Trophoblast cell (in vitro differentiated cells and primary cell): ENCODE data around the gene KANSL1.

Source experiments
- DNase-seq, 2 donors: peaks; one replicate each; pipeline ENCODE4 v3.0.0-alpha.2; 2016
- H2AFZ ChIP-seq: 2 replicates; pipeline ENCODE4 v1.6.1; 2013; ENCODE audit warnings: low read length, moderate library complexity, mild to moderate bottlenecking; ENCODE audit not compliant: insufficient read depth, poor library complexity
- H2AK5ac ChIP-seq: 2 replicates; pipeline ENCODE4 v1.6.1; 2013; ENCODE audit warnings: mild to moderate bottlenecking, low read length
- H2BK120ac ChIP-seq: 2 replicates; pipeline ENCODE4 v1.6.1; 2013; ENCODE audit warnings: low read length, mild to moderate bottlenecking, moderate library complexity; ENCODE audit not compliant: insufficient read depth, poor library complexity
- H2BK12ac ChIP-seq: 2 replicates; pipeline ENCODE4 v1.6.1; 2013; ENCODE audit warnings: mild to moderate bottlenecking, low read length, moderate library complexity
- H2BK5ac ChIP-seq: 2 replicates; pipeline ENCODE4 v1.6.1; 2013; ENCODE audit warnings: low read length, low read depth, moderate library complexity, mild to moderate bottlenecking; ENCODE audit not compliant: poor library complexity
- H3K14ac ChIP-seq: 2 replicates; pipeline ENCODE4 v1.6.1; 2013; ENCODE audit warnings: mild to moderate bottlenecking, low read length
- H3K18ac ChIP-seq: 2 replicates; pipeline ENCODE4 v1.6.1; 2013; ENCODE audit warnings: mild to moderate bottlenecking, low read length
- H3K23ac ChIP-seq: 2 replicates; pipeline ENCODE4 v1.6.1; 2013; ENCODE audit warnings: low read length
- H3K27ac ChIP-seq: 2 replicates; pipeline ENCODE4 v1.5.1; 2013; ENCODE audit warnings: low read depth, mild to moderate bottlenecking, inconsistent platforms, low read length, moderate library complexity
- H3K27me3 ChIP-seq: 2 replicates; pipeline ENCODE4 v1.6.1; 2013; ENCODE audit warnings: inconsistent platforms, mild to moderate bottlenecking, low read length, moderate library complexity; ENCODE audit not compliant: insufficient read depth
- H3K36me3 ChIP-seq, 2 experiments: 1 replicate in 1 of 2; 2 replicates in 1 of 2; pipeline ENCODE4 v1.6.1; 2013; ENCODE audit warnings: low read length in 2 of 2, mild to moderate bottlenecking in 2 of 2, moderate library complexity in 1 of 2; ENCODE audit not compliant: insufficient read depth in 2 of 2, control insufficient read depth in 1 of 2
- H3K4ac ChIP-seq: 2 replicates; pipeline ENCODE4 v1.6.1; 2013; ENCODE audit warnings: low read depth, mild to moderate bottlenecking, low read length, moderate library complexity
- H3K4me1 ChIP-seq, 2 experiments: 1 replicate in 1 of 2; 2 replicates in 1 of 2; pipeline ENCODE4 v1.6.1; 2013; ENCODE audit warnings: low read length in 2 of 2, mild to moderate bottlenecking in 2 of 2, moderate library complexity in 1 of 2; ENCODE audit not compliant: insufficient read depth in 2 of 2, control insufficient read depth in 1 of 2
- H3K4me2 ChIP-seq: 2 replicates; pipeline ENCODE4 v1.6.1; 2013; ENCODE audit warnings: inconsistent platforms, mild to moderate bottlenecking, low read length, moderate library complexity
- H3K4me3 ChIP-seq: 2 replicates; pipeline ENCODE4 v1.5.1; 2013; ENCODE audit warnings: mild to moderate bottlenecking, low read depth, low read length, inconsistent platforms
- H3K79me1 ChIP-seq: one replicate; pipeline ENCODE4 v1.6.1; 2013; ENCODE audit warnings: low read length
- H3K79me2 ChIP-seq: 2 replicates; pipeline ENCODE4 v1.6.1; 2013; ENCODE audit warnings: low read length, mild to moderate bottlenecking; ENCODE audit not compliant: control insufficient read depth, insufficient read depth, poor library complexity
- H3K9ac ChIP-seq: 2 replicates; pipeline ENCODE4 v1.6.1; 2013; ENCODE audit warnings: mild to moderate bottlenecking, low read length
- H3K9me3 ChIP-seq: 2 replicates; pipeline ENCODE4 v1.6.1; 2013; ENCODE audit warnings: low read depth, mild to moderate bottlenecking, control low read depth, inconsistent platforms, low read length; ENCODE audit not compliant: insufficient read depth
- H4K12ac ChIP-seq: 2 replicates; pipeline ENCODE4 v1.6.1; 2013; ENCODE audit warnings: low read depth, mild to moderate bottlenecking, low read length, moderate library complexity
- H4K8ac ChIP-seq: 2 replicates; pipeline ENCODE4 v1.6.1; 2013; ENCODE audit warnings: low read depth, mild to moderate bottlenecking, low read length, moderate library complexity
- H4K91ac ChIP-seq: one replicate; pipeline ENCODE4 v1.6.1; 2013; ENCODE audit warnings: low read depth, mild to moderate bottlenecking, low read length, moderate library complexity
- WGBS: extraction: QIAGEN DNeasy Blood & Tissue Kit; methylation state at CpG from one replicate; pipeline ENCODE4 v1.1.7; 2013; ENCODE audit warnings: missing lambda C conversion rate; ENCODE audit not compliant: insufficient read length, insufficient coverage; ENCODE audit errors: extremely low coverage; 5-methylcytosine and 5-hydroxymethylcytosine counted together

The KANSL1 gene

DNA sequence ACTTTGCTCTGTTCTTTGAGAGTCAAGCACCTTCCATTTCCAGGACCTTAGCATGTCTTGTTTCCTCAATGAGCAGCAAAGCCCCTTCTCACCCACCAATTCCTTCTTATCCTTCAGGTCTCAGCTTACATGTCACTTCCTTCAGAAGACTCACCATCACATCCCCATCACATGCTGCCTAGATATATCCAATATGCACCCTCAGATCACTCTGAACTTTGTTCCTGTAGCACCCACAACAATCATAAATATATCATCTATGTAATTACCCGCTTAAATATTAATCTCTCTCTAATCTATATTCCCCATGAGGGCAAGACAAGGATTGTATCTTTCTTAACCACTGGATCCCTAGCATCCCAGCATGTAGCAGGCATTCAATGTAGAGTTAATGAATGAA lies 30.4 kb downstream of the KANSL1 start:
- Histone ChIP-seq H3K27ac (no peak overlapping the region), H3K14ac (no peak overlapping the region), H3K4me1 (peaks cover 0 to 1% of the 10 kb centered on the region in 2 experiments), H2AK5ac (no peak overlapping the region), H3K4ac (peak overlapping the region; percentile 69), H2BK120ac (no peak overlapping the region), H2AFZ (no peak overlapping the region), H3K36me3 (peaks cover 2 to 4% of the 10 kb centered on the region in 2 experiments), H3K18ac (no peak overlapping the region), H2BK5ac (no peak overlapping the region), H4K8ac (no peak overlapping the region), H3K4me3 (no peak overlapping the region), H3K9me3 (no peaks in the 10 kb centered on the region), H3K9ac (no peak overlapping the region), H3K4me2 (no peak overlapping the region), H2BK12ac (no peak overlapping the region), H3K27me3 (no peaks in the 10 kb centered on the region), H3K79me1 (no peaks in the 10 kb centered on the region), H4K12ac (no peak overlapping the region), H4K91ac (no peak overlapping the region), H3K79me2 (peaks cover 32% of the 10 kb centered on the region), H3K23ac (no peak overlapping the region)
- WGBS = no CpG with 5 or more reads among the region's 1 CpG
- no peak for DNase-seq

DNA sequence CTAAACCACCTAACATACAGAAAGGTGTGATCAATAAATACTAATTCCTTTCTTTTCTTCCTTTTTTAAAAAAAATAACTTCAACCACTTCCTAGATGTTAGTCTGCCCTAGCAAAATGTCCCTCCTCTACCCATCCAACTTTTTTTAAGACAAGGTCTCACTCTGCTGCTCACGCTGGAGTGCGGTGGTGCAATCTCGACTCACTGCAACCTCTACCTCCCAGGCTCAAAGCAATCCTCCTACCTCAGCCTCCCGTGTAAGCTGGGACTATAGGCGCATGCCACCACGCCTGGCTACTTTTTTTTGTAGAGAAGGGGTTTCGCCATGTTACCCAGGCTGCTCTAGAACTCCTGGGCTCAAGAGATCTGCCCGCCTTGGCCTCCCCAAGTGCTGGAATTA lies 33.1 kb downstream of the KANSL1 start:
- Histone ChIP-seq H3K27me3 (no peaks in the 10 kb centered on the region), H3K79me1 (no peaks in the 10 kb centered on the region), H3K79me2 (peaks cover 36% of the 10 kb centered on the region), H2BK120ac (no peak overlapping the region), H2AFZ (no peak overlapping the region), H2AK5ac (no peak overlapping the region), H2BK5ac (no peak overlapping the region), H3K4me2 (no peak overlapping the region), H4K8ac (no peak overlapping the region), H3K36me3 (peaks cover 0 to 2% of the 10 kb centered on the region in 2 experiments), H3K4ac (peak overlapping the region; percentile 49), H3K27ac (no peak overlapping the region), H4K12ac (no peak overlapping the region), H3K4me1 (no peaks in the 10 kb centered on the region), H3K4me3 (no peak overlapping the region), H4K91ac (no peak overlapping the region), H3K18ac (peak overlapping the region; percentile 77), H3K14ac (no peak overlapping the region), H3K23ac (no peak overlapping the region), H2BK12ac (no peak overlapping the region), H3K9me3 (no peaks in the 10 kb centered on the region), H3K9ac (no peak overlapping the region)
- WGBS = no CpG with 5 or more reads among the region's 8 CpGs
- no peak for DNase-seq

DNA sequence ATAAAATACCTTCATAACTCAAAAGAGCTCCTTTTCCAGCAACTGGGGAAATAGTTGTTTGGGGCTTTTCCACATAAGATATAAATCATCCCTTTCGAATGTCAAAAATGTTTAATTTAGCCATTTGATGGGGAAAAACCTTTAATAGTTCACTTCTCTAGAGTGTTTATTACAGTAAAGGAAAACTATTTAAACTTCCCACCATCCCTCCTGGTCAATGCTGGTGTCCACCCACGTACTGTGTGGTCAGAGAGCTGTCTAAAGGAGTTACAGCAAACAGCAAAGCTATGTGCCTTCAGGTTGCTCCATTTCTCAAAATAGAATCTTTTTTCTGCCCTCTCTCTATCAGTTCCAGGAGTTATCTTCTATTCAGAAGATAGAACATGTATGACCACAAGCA lies 33.5 kb downstream of the KANSL1 start:
- Histone ChIP-seq H3K79me2 (peaks cover 33% of the 10 kb centered on the region), H2BK120ac (no peak overlapping the region), H3K4me2 (no peak overlapping the region), H2BK5ac (no peak overlapping the region), H3K4me1 (no peaks in the 10 kb centered on the region), H3K4ac (peak overlapping the region; percentile 84), H3K4me3 (no peak overlapping the region), H3K14ac (no peak overlapping the region), H2BK12ac (no peak overlapping the region), H4K91ac (no peak overlapping the region), H3K18ac (no peak overlapping the region), H3K79me1 (no peaks in the 10 kb centered on the region), H3K27ac (no peak overlapping the region), H2AK5ac (no peak overlapping the region), H3K23ac (no peak overlapping the region), H4K8ac (no peak overlapping the region), H3K9me3 (no peaks in the 10 kb centered on the region), H3K36me3 (peaks cover 0 to 2% of the 10 kb centered on the region in 2 experiments), H3K9ac (no peak overlapping the region), H2AFZ (no peak overlapping the region), H4K12ac (no peak overlapping the region), H3K27me3 (no peaks in the 10 kb centered on the region)
- DNase-seq = peak; percentile 24 to 37
- WGBS = no CpG with 5 or more reads among the region's 2 CpGs

DNA sequence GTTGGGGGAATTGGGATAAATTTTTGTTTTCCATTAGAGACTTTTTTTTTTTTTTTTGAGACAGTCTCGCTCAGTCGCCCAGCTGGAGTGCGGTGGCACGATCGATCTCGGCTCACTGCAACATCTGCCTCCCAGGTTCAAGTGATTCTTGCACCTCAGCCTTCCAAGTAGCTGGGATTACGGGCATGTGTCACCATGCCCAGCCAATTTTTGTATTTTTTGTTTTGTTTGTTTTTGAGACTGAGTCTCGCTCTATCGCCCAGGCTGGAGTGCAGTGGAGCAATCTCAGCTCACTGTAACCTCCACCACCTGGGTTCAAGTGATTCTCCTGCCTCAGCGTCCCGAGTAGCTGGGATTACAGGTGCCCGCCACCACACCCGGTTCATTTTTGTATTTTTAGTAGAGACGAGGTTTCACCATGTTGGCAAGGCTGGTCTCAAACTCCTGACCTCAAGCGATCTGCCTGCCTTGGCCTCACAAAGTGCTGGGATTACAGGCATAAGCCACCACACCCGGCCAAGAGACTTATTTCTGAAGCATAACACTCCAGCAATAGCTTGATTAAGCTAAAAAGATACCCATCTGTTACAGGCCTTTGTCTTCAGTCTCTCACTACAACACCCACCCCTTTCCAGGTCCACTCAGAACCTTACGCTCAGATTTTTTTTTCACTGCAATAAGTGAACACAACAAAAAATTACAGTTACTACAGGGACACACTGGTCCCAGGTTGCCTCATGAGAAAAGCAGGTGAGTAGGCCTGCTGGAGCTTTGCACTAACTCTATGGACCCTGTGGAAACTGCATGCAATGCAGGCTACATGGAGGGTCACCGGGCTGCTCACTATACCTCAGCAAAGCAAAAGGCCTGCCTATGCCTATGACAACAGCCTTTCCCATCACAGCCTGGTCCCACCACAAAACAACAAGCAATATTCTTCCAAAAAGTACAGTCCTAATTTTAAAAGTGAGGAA lies 34.6 kb downstream of the KANSL1 start:
- no peak overlapping the region for H2AK5ac ChIP-seq
- no peak overlapping the region for H4K91ac ChIP-seq
- no peak overlapping the region for H2BK5ac ChIP-seq
- H3K27ac ChIP-seq = no peak overlapping the region
- no peak overlapping the region for H4K8ac ChIP-seq
- peaks cover 0 to 2% of the 10 kb centered on the region in 2 experiments for H3K36me3 ChIP-seq
- peaks cover 5% of the 10 kb centered on the region in 2 experiments for H3K4me1 ChIP-seq
- H2BK12ac ChIP-seq = no peak overlapping the region
- H3K23ac ChIP-seq = no peak overlapping the region
- H4K12ac ChIP-seq = no peak overlapping the region
- H3K4me3 ChIP-seq = no peak overlapping the region
- no peak overlapping the region for H3K4me2 ChIP-seq
- H3K18ac ChIP-seq = no peak overlapping the region
- no peak overlapping the region for H3K14ac ChIP-seq
- H2BK120ac ChIP-seq = no peak overlapping the region
- no CpG with 5 or more reads among the region's 18 CpGs for WGBS
- H3K79me1 ChIP-seq = no peaks in the 10 kb centered on the region
- H2AFZ ChIP-seq = no peak overlapping the region
- peak overlapping the region; percentile 35 for H3K4ac ChIP-seq
- no peak for DNase-seq
- no peaks in the 10 kb centered on the region for H3K9me3 ChIP-seq
- H3K79me2 ChIP-seq = peaks cover 34% of the 10 kb centered on the region
- H3K9ac ChIP-seq = no peak overlapping the region
- H3K27me3 ChIP-seq = no peaks in the 10 kb centered on the region
